Activated naive CD4-positive, alpha-beta T cell treated with anti-CD3 and anti-CD28 coated beads, Interleukin-2, amount 10 ng/mL, durations not matched to agents 7 days and 5 days (primary cell): ENCODE data around the gene SYT8.

ENCODE experiments used
- CTCF ChIA-PET: fragments of 350-600 bp; sonication (Branson Sonifier 250); formaldehyde crosslinking; loops from one replicate; lab custom pipeline; 2021; ENCODE audit warnings: antibody characterized with exemption; lab: Charles Lee
- DNase-seq: peaks from one replicate; pipeline ENCODE4 v3.0.0-alpha.2; 2020
- H3K27ac Mint-ChIP-seq: one replicate; pipeline ENCODE4 v1.8.0; 2021; ENCODE audit warnings: mild to moderate bottlenecking, moderate library complexity, mixed read lengths
- H3K27me3 Mint-ChIP-seq: one replicate; pipeline ENCODE4 v1.8.0; 2021; ENCODE audit warnings: mild to moderate bottlenecking, mixed read lengths
- H3K36me3 Mint-ChIP-seq: one replicate; pipeline ENCODE4 v1.8.0; 2021; ENCODE audit warnings: mixed read lengths
- H3K4me1 Mint-ChIP-seq: one replicate; pipeline ENCODE4 v1.8.0; 2021; ENCODE audit warnings: mixed read lengths
- H3K4me3 Mint-ChIP-seq: one replicate; pipeline ENCODE4 v1.8.0; 2021; ENCODE audit warnings: mild to moderate bottlenecking, moderate library complexity, mixed read lengths
- H3K9me3 Mint-ChIP-seq: one replicate; pipeline ENCODE4 v1.8.0; 2021; ENCODE audit warnings: mixed read lengths

SYT8 gene

DNA sequence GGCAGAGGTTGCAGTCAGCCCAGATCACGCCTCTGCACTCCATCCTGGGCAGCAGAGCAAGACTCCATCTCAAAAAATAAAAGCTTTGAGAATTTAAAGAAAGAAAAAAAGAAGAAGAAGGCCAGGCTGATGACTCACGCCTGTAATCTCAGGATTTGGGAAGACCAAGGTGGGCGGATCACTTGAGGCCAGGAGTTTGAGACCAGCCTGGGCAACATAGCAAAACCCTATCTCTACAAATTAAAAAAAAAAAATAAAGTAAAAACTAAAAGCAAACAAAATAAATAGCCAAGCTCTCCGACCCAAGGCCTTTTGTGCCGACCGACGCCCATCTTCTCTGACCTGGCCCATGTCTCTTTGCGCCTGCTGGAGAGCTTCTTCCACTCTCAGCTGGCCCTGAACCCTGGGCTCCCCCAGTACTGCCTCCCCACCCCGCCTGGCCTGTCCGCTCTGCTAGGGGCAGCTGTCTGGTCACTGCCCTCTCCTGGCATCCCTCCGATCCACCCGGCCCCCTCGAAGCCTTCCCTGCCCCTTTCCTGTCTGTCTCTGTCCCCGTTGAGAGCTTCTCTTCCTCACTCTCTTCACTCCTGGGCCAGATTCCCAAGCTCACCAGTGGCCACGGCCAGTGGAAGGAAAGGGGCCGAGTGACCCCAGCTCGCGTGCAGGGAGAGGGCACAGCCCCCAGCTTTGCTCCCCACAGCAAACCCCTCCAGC lies 13.3 kb downstream of the SYT8 start:
- H3K36me3 Mint-ChIP-seq = peaks cover 4% of the 10 kb centered on the region
- DNase-seq = no peak
- CTCF ChIA-PET = interaction anchor here (1.1 to 2.0 kb wide), 4 partner anchors 12 to 154 kb away, joined by 3 to 8 read pairs (median 4); no protein-coding TSS in a partner anchor
- no peak overlapping the region for H3K27ac Mint-ChIP-seq
- peaks cover 43% of the 10 kb centered on the region for H3K27me3 Mint-ChIP-seq
- peaks cover 99% of the 10 kb centered on the region for H3K4me1 Mint-ChIP-seq
- no peak overlapping the region for H3K4me3 Mint-ChIP-seq
- no peaks in the 10 kb centered on the region for H3K9me3 Mint-ChIP-seq

DNA sequence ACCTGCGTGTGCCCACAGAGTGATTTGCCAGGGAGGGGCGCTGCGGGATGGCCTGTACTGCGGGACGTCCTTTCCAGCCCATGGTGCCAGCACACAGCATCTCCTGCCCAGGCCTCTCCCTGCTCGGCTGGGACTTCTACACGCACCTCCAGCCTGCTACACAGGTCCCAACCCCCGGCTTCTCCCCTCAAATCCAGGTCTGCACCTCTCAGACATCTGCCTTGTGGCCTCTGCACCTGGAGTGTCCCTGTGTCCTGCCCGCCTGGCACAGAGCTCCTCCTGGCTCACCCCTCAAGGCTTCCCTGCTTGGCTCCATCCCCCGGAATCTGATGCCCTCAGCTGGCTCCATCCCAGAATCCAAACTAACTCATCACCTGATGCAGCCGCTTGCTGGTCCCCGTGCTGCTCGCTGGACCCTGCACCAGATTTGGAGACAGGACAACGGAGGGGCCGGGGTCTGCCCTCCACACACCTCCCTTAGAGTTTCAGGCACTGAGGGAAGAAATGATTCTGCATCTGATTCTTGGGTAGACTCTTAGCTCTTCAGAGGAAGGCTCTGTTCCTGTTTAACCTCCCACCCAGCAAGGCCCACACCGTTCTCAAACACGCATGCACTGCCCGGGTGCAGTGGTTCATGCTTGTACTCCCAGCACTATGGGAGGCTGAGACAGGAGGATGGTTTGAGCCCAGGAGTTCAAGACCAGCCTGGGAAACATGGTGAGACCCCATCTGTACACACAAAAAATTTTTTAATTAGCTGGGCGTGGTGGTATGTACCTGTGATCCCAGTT lies 14.0 kb downstream of the SYT8 start:
- Mint-ChIP-seq H3K27me3 (peaks cover 35% of the 10 kb centered on the region), H3K4me1 (peaks cover 94% of the 10 kb centered on the region), H3K4me3 (no peak overlapping the region), H3K36me3 (peaks cover 12% of the 10 kb centered on the region), H3K27ac (peak overlapping the region; percentile 65), H3K9me3 (no peaks in the 10 kb centered on the region)
- CTCF ChIA-PET = interaction anchor here (0.9 to 2.1 kb wide), 6 partner anchors 10 to 99 kb away, joined by 3 to 8 read pairs (median 4); partner anchors contain the start of gene TNNI2
- DNase-seq = no peak

DNA sequence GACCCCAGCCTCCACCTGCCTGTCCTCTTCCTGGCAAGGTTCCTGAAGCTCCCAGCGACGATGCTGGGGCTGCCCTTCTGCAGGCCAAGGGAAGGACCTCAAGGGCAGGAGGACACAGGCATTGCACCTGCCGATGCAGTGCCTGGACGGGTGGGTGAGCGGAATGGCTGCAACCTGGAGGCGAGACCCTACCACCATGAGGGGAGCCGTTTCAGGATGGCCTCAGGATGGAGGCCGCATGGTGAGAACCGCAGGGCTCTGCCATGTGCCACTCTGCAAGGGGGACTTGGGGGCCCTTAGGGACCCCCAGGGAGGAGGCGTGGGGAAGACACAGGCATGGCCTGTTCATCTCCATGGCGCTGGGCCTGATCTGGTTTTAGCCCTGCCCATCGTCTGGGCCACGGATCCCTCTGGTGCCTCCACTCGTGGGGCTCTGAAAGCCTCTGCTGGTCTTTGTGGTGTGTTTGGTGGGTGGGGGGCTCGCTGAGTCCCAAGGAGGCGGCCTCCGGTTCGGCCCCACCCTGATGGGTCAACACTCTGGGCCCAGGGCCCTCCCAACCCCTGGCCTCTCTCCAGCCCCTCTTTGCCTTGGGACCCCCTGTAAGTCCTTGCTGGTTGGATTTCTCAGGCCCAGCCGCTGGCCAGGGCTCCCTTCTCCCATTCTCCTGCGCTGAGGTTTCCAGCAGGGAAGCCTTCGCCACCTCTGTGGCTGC lies 16.8 kb downstream of the SYT8 start:
- peak overlapping the region; percentile 99 for H3K27ac Mint-ChIP-seq
- peaks cover 20% of the 10 kb centered on the region for H3K36me3 Mint-ChIP-seq
- H3K4me3 Mint-ChIP-seq = peak overlapping the region; percentile 100
- CTCF ChIA-PET = interaction anchor here (1.0 to 2.8 kb wide), 7 partner anchors 8 to 199 kb away, joined by 3 to 22 read pairs (median 6); no protein-coding TSS in a partner anchor
- DNase-seq = no peak
- no peaks in the 10 kb centered on the region for H3K9me3 Mint-ChIP-seq
- H3K27me3 Mint-ChIP-seq = peaks cover 28% of the 10 kb centered on the region
- peaks cover 78% of the 10 kb centered on the region for H3K4me1 Mint-ChIP-seq

DNA sequence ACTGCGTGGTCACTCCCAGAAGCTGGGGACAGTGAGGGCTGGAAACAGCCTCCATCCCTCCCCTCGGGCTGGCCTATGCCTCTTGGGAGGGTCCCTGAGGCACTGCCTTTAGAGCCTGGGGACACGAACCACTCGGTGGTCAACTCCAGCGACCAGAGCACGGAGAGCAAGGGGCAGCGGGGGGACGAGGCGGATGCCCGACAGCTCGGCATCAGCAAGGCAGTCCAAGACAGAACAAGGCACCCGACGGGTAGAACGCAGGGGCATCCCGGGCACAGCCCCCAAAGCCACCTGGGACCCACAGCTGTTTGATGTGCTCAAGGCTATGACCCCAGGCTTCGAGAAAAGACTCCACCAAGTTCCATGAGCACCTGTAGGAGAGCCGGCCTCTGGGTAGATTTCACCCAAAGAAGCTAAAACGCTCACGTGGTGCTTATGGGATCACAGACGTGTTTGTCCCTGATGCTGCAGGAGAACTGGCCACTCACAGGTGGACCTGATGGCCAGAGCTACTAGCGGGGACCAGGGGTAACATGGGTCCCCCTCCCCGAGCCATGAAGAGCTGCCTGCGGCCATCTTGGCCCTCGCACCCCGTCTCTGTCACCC lies 17.6 kb downstream of the SYT8 start:
- H3K4me3 Mint-ChIP-seq = peak overlapping the region; percentile 100
- CTCF ChIA-PET = interaction anchor here (0.5 to 2.8 kb wide), 5 partner anchors 9 to 1565 kb away, joined by 3 to 22 read pairs (median 3); no protein-coding TSS in a partner anchor
- no peak for DNase-seq
- peak overlapping the region; percentile 99 for H3K27ac Mint-ChIP-seq
- peaks cover 20% of the 10 kb centered on the region for H3K36me3 Mint-ChIP-seq
- H3K4me1 Mint-ChIP-seq = peaks cover 70% of the 10 kb centered on the region
- no peaks in the 10 kb centered on the region for H3K9me3 Mint-ChIP-seq
- peaks cover 21% of the 10 kb centered on the region for H3K27me3 Mint-ChIP-seq

DNA sequence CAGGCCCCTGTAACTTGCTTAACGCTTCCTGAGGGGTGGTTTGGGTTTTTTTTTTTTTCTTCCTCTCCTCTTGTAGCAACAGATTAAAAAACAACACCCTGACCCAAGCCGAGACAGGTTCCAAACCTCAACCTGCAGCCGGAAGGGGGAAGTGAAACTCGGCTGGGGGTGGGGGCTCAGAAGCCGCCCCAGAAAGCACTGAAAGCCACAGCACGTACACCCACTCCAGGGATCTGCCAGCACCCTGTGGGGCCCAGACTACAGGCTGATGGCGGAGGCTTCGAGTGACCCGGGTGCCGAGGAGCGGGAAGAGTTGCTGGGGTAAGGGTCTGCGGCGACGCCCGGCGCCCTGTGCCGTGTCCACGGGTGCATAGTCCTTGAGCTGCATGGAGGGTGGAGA lies 18.1 kb downstream of the SYT8 start, which contains the start of gene LSP1:
LSP1 (plus strand) TSS at position 208 of the 400 bp plus-strand sequence; CDS start at position 269, 61 bp downstream.
- CTCF ChIA-PET = interaction anchor here (0.9 to 2.8 kb wide), 6 partner anchors 10 to 200 kb away, joined by 3 to 22 read pairs (median 4); no protein-coding TSS in a partner anchor
- peaks cover 20% of the 10 kb centered on the region for H3K36me3 Mint-ChIP-seq
- H3K4me1 Mint-ChIP-seq = peaks cover 65% of the 10 kb centered on the region
- peak within 1 kb of the TSS; percentile 99 for H3K27ac Mint-ChIP-seq
- H3K9me3 Mint-ChIP-seq = no peaks in the 10 kb centered on the region
- peak; percentile 93 for DNase-seq
- H3K27me3 Mint-ChIP-seq = peaks cover 16% of the 10 kb centered on the region
- peak within 1 kb of the TSS; percentile 100 for H3K4me3 Mint-ChIP-seq

DNA sequence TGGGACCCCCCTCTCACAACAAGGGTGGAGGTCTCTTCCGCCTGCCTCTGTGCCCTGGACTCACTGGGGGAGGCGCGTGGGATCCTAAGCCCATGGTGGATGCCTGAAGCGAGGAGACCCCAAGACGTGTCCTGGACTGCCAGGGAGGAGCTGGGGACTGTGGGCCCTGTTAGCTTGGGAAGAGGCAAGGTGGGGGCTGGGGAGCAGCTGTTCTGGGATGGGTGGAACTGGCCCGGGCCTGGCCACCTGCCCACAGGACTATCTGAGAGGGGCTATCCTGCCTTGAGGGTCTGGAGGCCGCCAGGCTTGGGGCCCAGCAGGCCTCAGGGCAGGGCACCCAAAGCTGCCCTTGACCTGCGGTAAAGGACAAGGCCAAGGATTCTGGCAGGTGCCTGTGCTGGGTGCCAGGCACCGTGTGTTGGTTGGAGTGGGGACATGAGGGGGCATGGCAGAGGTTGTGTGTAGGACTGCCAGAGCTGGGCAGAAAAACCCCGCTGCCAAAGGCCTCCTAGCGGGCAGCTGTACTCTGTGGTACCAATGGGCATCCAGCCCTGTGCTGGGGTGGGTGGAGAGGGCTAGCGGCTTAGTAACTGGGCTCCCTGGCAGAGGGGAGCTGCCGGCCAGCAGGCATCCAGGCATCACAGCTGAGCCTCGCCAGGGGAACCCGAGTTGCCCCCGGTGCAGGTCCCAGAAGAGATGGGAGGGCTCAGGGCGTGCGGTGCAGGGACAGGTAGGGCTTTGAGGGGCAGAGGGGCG lies 18.8 kb downstream of the SYT8 start:
- CTCF ChIA-PET = interaction anchor here (0.8 to 2.8 kb wide), 6 partner anchors 12 to 160 kb away, joined by 3 to 22 read pairs (median 4); no protein-coding TSS in a partner anchor
- peak; percentile 35 for DNase-seq
- H3K4me3 Mint-ChIP-seq = peak overlapping the region; percentile 100
- H3K27me3 Mint-ChIP-seq = peaks cover 9% of the 10 kb centered on the region
- peak overlapping the region; percentile 99 for H3K27ac Mint-ChIP-seq
- no peaks in the 10 kb centered on the region for H3K9me3 Mint-ChIP-seq
- H3K4me1 Mint-ChIP-seq = peaks cover 59% of the 10 kb centered on the region
- peaks cover 23% of the 10 kb centered on the region for H3K36me3 Mint-ChIP-seq

DNA sequence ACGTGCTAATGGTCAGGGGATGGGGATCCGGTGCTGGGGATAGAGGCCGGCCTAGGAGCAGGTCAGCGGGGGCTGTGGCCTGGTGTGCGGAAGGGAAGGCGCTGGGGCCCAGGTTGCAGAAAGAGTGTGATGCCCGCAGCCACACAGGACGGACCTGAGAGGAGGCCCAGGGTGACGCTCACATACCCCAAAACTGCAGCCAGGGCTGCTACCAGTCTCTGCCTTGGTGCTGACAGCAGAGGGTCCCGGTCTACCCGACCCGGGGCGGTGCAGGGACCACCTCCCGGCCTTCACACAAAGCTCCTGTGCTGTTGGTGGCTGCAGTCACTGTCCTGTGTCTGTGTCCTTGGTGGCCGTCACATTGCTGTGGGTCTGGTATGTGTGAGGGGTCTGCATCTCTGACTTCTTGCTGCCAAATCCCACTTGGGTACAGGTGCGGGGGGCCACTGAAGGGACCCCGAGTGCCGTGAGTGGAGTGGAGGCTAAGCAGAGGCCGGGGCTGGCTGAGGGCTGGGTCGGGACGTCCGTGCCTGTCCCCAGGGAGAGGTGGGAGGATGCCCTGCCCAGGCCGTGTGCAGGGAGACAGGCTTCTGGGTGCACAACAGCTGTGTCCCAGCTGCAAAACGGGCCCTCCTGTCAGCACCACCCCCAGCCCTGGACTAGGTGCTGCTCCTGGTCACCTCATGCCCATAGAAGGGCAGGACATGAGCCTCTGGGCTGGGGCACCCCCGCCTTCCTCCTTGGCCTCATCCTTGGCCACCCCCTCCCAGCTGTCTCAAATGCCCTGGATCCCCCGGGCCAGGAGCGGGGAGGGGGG lies 19.6 kb downstream of the SYT8 start:
- CTCF ChIA-PET = interaction anchor here (0.8 to 2.8 kb wide), 5 partner anchors 11 to 160 kb away, joined by 3 to 22 read pairs (median 5); no protein-coding TSS in a partner anchor
- peaks cover 3% of the 10 kb centered on the region for H3K27me3 Mint-ChIP-seq
- DNase-seq = no peak

DNA sequence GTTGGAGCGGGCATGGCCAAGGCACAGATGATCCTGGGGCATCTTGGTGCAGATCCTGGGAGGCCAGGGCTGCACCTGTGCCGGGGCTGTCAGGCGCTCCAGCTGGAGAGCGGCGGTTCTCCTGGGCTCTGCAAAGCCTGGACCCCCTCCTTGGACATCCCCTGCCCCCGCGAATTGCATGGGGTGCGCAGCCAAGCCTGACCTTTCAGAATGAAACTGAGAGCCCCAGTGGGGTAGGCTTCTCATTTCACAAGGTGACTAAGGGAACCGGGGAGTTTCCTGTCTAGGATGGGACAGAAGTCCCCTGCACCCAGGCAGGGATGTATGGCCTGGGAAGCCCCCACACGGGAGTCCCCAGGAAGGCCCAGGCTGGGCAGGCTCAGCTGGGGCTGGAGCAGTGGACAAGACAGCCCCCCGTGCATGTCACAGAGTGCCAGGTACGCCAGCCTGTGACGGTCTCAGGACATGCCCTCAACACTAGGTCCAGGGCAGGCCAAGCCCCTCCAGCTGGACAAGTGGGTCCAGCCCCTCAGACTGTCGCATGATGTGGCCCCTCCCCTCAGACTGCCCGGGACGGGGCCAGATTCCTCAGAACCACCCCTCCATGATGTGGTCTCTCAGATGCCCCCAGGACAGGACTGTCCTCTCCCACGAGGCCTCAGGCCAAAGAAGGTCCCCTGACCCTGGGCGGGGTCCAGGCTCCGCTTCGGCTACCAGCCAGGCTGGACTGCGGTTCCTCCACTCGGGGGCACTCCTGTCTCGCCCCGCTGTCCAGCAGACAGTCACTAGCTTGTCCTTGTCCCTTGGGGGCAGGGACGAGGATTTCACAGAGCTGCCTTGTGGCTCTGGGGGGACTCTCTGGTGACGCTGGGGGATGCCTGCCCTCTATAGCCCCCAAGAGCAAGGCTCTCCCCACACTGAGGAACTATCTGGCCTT lies 20.4 kb downstream of the SYT8 start:
- Mint-ChIP-seq H3K27me3 (peaks cover 2% of the 10 kb centered on the region), H3K4me1 (peaks cover 45% of the 10 kb centered on the region), H3K36me3 (peaks cover 30% of the 10 kb centered on the region), H3K27ac (no peak overlapping the region), H3K4me3 (peak overlapping the region; percentile 100), H3K9me3 (no peaks in the 10 kb centered on the region)
- DNase-seq = no peak
- CTCF ChIA-PET = interaction anchor here (0.6 to 2.1 kb wide), 2 partner anchors 22 to 27 kb away, joined by 3 to 8 read pairs; no protein-coding TSS in a partner anchor

More for the DNA sequence above, 19.6 kb downstream of the SYT8 start:
- Mint-ChIP-seq H3K4me3 (peak overlapping the region; percentile 100), H3K27ac (peak overlapping the region; percentile 99), H3K9me3 (no peaks in the 10 kb centered on the region), H3K36me3 (peaks cover 29% of the 10 kb centered on the region), H3K4me1 (peaks cover 52% of the 10 kb centered on the region)

DNA sequence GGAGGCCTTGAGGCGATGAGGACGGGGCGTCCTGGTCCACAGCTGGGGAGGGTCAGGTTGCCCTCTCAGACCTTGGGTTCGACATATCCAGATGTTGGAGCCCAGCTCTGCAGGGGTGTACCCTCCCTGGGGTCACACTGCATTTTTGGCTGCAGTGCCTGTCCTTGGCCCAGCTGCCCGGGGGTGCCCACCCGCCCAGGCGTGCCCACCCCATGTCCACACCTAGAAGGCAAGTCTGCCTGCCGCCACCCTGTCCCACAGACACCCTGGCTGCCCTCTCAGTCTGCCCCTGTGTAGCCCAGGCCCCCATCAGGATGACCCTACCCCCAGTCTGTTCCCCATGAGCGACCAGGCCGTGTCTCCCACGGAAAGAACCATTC lies 21.1 kb downstream of the SYT8 start:
- CTCF ChIA-PET = interaction anchor here (0.6 to 2.1 kb wide), 2 partner anchors 23 to 27 kb away, joined by 3 to 8 read pairs; no protein-coding TSS in a partner anchor
- Mint-ChIP-seq H3K9me3 (no peaks in the 10 kb centered on the region), H3K4me3 (peak overlapping the region; percentile 35), H3K27me3 (no peaks in the 10 kb centered on the region), H3K36me3 (peaks cover 30% of the 10 kb centered on the region), H3K27ac (no peak overlapping the region), H3K4me1 (peaks cover 39% of the 10 kb centered on the region)
- DNase-seq = no peak

DNA sequence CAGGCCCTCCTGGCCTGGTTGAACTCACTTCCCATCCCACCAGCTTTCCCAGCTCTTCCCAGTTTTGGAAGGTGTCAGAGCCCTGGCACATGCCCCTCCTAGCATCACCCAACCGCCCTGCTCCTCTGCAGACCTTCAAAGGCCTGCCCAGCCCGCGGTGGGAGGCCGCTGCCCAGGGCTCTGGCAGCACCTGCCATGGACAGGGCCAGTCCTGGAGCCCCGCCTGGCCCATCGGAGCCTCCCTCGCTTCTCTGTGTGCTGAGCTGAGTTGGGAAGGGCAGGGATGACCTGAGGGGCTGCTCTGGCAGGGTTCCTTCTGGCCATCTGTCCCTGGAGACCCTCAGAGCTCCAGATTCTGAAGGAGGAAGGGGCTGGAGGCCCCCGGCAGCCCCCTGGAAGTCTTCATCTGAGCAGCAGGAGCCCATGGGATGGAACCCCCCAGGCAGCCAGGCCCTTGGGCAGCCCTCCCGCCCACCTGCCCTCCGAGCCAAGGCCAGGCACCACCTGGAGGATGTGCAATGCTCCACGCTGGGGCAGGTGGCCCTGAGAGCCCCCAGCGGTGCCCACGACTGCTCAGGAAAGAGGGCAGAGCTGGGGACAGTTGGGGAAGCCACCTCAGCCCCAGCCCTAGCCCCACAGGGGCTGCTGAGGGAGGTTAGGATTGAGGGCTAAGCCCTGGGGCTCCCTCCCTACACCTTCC lies 21.7 kb downstream of the SYT8 start:
- DNase-seq = no peak
- peak overlapping the region; percentile 21 for H3K4me3 Mint-ChIP-seq
- H3K27ac Mint-ChIP-seq = no peak overlapping the region
- H3K27me3 Mint-ChIP-seq = no peaks in the 10 kb centered on the region
- H3K4me1 Mint-ChIP-seq = peaks cover 33% of the 10 kb centered on the region
- peaks cover 30% of the 10 kb centered on the region for H3K36me3 Mint-ChIP-seq
- no peaks in the 10 kb centered on the region for H3K9me3 Mint-ChIP-seq
- CTCF ChIA-PET = interaction anchor here (0.6 to 2.1 kb wide), 2 partner anchors 23 to 26 kb away, joined by 3 to 8 read pairs; no protein-coding TSS in a partner anchor

DNA sequence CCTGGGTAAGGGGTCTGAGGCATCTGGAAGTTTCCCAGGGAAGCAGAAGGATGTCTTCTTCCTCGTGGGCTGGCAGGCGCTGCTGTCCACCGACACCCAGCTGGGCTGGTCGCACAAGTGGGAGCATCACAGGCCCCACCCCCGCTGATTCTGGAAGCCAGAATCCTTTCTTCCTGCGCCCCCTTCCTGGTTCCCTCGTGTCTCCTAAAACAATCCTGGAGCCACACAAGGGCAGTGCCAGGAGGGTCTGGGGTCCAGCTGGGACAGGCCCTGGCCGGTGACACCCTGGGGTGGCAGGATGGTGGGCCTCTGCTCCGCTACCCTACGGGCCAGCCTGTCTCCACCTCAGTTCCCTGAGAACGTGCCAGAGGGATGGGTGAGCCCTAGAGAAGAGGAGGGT lies 22.3 kb downstream of the SYT8 start:
- Mint-ChIP-seq H3K36me3 (peaks cover 30% of the 10 kb centered on the region), H3K4me1 (peaks cover 27% of the 10 kb centered on the region), H3K9me3 (no peaks in the 10 kb centered on the region), H3K27ac (no peak overlapping the region), H3K4me3 (no peak overlapping the region), H3K27me3 (no peaks in the 10 kb centered on the region)
- no peak for DNase-seq
- CTCF ChIA-PET = interaction anchor here (2.1 to 2.2 kb wide), 2 partner anchors 25 kb away, joined by 8 read pairs; no protein-coding TSS in a partner anchor
